ENCODE measurements around the gene RPL10.

The RPL10 gene

DNA sequence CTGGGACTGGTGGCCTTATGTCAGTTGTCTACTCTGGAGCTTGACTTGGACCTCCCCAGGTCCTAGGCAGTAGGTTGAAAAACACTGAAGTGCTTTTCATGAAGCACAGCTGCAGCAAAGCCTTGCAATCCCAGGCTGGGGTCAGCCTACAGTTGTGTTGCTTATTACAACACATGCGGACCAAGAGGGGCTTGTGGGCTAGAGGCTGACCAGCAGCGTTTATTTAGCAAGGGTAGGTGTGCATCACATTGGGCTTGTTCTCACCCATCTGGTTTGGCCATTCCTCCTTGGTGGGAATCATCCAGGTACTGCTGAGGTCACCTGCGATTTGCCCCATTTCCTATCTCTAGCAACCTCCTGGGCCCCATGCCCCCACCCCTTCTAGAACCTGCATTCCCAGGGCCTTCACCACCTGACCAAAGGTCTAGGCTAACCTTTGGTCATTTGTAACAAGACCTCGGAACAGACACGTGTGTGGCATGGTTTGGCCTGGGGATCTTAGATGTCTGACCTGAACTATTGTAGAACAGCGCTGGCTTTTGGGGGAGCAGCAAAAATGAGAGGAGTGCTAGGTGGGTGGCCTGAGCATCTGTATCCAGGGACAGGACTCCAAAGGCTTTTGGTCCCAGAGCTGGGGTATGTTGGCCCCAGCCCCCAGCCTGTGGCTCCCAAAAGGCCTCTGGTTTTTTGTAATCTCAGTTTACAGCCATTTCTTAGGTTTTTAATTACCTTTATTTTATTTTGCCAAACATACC, 3.0 kb downstream of the RPL10 start:
- DNase-seq (ENCODE audit: low read depth, low spot score): no peak

GRCh38 chrX:154401918-154402621, 3.9 kb downstream of the RPL10 start:
- no peak for DNase-seq (ENCODE audit: low read depth, low spot score)

DNA sequence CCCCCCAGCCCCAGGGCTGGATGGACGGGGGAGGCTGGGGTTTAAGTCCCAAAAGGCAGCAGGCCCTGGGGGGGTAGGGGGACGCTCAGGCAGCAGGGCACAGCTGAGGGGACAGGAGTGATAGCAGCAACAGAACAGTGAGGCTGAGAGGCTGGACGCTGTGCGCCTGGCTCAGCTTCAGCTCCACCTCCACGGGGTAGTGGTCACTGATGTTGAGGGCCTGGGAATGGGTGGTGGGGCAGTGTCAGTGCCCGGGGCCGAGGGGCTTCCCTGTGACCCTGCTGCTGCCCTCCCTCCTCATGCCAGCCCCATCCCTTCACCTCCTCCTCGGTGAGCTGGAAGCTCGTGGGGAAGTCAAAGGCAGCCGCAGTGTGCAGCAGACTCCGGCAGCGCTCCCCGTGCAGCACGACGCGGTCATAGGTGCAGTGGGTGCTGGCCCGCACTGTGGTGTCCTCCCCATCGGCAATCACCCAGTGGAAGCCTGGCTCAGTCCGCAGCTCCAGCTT, 4.5 kb downstream of the RPL10 start:
- no peak for DNase-seq (ENCODE audit: low read depth, low spot score)

DNA sequence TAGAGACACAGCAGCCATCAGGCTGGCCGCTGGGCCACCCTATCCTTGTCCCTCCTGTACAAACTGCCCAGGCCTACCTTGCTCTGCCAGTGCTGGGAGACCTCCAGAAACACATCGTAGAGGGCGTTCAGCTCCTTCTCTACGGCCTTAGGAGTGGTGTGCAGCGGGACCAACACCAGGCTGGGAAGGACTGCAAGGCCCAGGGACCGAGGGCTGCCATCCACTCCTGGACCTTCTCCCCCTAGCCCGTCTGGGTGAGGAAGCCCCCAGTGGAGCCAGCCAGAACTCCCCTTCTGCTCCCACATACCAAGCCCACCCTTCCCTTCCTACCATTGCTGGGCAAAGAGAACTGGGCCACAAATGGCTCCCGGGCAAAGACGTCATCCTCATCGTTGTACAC, 5.0 kb downstream of the RPL10 start:
- DNase-seq (ENCODE audit: low read depth, low spot score): no peak

- DNase-seq (ENCODE audit: low read depth, low spot score): no peak
Observed at GRCh38 chrX:154403858-154404257, 5.7 kb downstream of the RPL10 start.

DNA sequence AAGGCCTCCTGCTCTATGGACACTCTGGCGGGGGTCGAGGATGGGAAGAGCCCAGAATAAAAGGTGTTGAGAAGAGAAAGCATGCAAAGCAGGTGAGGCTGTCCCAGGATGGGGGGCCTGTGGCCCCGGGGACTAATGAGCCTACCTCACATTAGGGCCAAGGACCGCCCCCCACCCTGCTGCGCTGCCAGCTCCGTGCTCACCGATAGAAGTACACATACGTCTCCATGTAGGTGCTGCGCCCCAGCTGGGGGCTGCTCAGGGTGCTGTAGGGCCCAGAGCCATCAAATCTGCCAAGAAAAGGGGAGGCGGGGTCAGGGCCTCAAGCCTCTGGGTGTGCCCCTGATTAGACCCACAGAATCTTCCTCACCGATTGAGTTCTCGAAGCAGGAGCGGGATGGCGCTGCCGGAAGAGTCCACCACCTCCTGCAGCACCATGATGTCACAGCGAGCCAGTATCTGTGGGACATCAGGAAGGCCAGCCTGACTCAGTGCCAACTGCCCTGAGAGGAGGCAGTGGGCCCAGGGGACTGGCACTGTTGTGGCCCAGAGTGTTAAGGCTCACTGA, 6.5 kb downstream of the RPL10 start:
- DNase-seq (ENCODE audit: low read depth, low spot score): no peak

DNA sequence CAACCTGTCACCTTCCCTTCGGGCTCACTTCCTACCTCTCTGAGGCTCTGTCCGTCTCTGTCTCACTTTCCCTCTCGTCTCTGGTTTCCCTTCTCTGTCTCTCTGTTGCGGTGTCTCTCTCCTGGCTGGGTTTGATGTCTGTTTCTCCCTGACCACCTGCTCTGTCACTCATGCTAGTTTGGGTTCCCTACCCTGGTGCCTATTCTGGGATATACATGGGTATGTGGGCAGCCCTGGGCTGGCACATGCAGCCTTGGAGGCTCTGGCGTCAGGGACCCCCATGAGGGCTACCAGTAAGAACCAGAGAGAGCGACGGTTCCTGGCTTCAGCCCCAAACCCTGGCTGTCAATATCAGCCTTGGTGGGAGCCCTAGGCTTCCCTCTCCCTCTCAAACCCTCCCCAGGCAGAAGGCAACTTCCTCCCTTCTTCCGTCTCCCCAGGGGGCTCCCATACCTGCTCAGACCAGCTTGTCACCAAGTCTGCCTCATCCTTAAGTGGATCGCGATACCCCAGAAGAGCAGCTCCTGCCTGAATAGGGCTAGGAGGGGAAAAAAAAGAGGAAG, 10.6 kb downstream of the RPL10 start:
- DNase-seq (ENCODE audit: low read depth, low spot score): no peak

GRCh38 chrX:154409222-154409871, 11.2 kb downstream of the RPL10 start, which contains the start of gene DNASE1L1:
TSS of gene DNASE1L1 (minus strand) at chrX:154409254. CDS start at chrX:154405568, 3,686 bp downstream.
- DNase-seq (ENCODE audit: low read depth, low spot score): no peak

DNA sequence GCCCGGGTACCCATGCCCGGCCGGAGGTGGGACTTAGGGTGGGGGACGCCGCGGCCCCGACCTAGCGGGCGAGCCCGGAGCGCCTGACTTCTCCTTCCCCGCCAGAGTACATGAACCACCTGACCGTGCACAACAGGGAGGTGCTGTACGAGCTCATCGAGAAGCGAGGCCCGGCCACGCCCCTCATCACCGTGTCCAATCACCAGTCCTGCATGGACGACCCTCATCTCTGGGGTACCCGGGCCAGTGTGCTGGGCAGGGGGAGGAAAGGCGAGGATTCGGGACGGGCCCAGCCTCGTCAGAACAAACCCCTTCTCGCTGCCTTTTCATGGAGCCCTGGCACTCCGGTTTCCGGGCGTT, 13.8 kb downstream of the RPL10 start:
- DNase-seq (ENCODE audit: low read depth, low spot score): no peak

DNA sequence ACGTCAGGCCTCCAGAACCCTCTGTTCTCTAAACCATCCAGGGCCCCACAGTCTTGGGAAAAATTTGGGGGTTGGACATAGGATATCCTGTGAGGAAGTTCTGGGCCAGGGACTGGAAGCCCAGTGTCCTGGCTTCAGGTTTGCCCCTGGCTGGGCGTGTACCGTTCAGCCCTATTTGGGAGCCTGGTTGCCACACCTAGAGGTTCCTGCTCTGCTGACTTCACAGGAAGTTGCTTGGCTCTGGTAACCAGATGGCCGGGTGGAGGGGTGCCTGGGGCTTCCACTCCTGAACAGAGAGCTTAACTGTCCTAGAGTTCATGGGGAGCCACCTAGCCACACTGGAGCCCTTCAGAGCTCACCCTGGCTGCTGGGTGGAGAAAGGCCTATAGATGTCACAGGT, 14.3 kb downstream of the RPL10 start:
- no peak for DNase-seq (ENCODE audit: low read depth, low spot score)

GRCh38 chrX:154413142-154413541, 15.0 kb downstream of the RPL10 start:
- DNase-seq (ENCODE audit: low read depth, low spot score): no peak

GRCh38 chrX:154417157-154417556, 19.0 kb downstream of the RPL10 start:
- no peak for DNase-seq (ENCODE audit: low read depth, low spot score)

DNA sequence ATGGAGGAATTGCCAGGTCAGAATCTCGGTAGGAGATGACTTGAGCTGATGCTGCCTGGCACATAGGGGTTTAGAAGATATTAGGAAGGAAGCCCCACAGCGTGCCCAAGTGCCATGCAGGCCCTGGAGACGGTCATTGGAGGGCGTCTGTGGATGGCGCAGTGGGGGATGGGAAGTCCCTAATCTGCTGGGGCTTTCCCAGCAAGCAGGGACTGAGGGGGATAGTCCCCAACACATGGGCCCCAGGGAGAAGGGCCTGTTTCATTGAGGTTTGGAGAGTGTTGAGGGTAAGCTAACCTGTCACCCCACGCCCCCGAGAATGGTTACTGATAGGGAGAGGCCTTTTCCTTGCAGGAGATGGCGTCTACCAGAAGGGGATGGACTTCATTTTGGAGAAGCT, 21.0 kb downstream of the RPL10 start:
- DNase-seq (ENCODE audit: low read depth, low spot score): no peak

DNA sequence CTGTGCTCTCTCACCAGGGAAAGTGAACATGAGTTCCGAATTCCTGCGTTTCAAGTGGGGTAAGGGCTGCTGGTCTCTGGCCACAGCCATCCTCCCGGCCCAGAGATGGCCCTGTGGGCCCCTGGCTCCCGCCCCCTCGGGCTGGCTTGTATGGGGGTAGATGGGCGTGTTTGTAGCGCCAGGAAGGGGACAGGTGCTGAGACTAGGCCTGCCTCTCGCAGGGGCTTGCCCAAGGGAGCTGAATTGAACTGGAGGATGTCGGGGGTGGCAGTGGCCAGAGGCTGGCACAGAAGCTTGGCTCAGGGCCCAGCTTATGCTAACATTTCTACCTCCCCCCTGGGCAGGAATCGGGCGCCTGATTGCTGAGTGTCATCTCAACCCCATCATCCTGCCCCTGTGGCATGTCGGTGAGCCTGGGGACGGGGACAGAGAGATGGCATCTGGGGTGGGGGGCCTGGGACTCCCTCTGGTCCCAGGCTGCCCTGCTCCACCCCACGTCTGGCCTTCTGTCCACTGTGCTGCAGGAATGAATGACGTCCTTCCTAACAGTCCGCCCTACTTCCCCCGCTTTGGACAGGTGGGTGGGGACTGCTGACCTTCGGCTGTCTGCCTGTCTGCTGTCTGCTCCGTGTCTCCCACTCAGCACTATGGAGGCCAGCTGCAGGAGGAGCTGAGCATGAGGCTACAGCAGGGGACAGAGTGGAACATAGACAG, 21.7 kb downstream of the RPL10 start:
- DNase-seq (ENCODE audit: low read depth, low spot score): no peak

- DNase-seq (ENCODE audit: low read depth, low spot score): no peak
Observed at GRCh38 chrX:154420402-154420756, 22.2 kb downstream of the RPL10 start.

- DNase-seq (ENCODE audit: low read depth, low spot score): no peak
Observed at GRCh38 chrX:154426916-154427770, 29.0 kb downstream of the RPL10 start.

- peak; percentile 82 for DNase-seq (ENCODE audit: low read depth, low spot score)
Observed at GRCh38 chrX:154428176-154429171, 30.3 kb downstream of the RPL10 start, which contains the start of gene ATP6AP1. TSS of gene ATP6AP1 (plus strand) at chrX:154428677. CDS start at chrX:154428693, 16 bp downstream.

DNA sequence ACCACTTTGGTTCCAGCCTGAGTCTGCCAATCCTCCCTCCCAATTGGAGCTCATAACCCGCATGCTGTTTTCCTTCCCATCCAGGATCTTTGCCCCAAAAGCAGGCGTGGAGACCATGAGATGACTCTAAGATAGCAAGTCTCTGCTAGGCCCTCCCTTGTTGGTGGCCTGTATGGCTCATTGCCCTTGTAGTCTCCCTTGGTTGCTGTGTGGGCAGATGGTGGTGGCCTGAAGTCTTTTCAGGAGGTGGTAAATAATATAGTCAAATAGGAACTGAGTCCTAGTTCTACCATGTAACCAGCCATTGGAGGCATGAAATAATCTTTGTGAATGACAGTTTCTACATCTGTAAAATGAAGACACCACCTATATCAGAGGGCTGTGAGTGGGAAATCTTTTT, 31.5 kb downstream of the RPL10 start:
- no peak for DNase-seq (ENCODE audit: low read depth, low spot score)

DNA sequence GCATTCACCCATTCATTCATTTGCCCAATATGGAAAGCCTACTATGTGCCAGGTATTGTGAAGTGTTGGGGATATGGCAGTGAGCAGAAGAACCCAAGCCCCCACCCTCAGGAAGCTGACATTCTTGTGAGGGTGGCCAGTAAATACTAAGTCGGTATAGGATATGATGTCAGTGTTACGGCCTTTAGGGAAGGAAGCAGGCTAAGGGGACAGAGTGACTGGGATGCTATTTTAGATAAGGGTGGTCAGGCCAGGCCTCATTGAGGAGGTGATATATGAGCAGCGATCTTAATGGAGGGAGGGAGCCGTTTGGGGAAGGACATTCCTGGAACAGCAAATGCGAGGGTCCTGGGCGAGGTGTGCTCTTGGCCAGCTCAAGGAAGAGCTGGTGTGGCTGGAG, 32.3 kb downstream of the RPL10 start:
- no peak for DNase-seq (ENCODE audit: low read depth, low spot score)

All from brain pericyte (primary cell).